Activated CD8-positive, alpha-beta memory T cell treated with anti-CD3 and anti-CD28 coated beads, Interleukin-2, amount 10 ng/mL, durations not matched to agents 7 days and 5 days (primary cell): Measurements from ENCODE around the gene KLF3. TPM values are rescaled to one million over a fixed set of nuclear protein-coding genes. Genes with fewer than 3 reads are reported as not detected.

ENCODE experiments used
- ATAC-seq: fragments of 150-1000 bp; cut with Tn5 transposase; one replicate; pipeline ENCODE4 v1.10.0; 2021; ENCODE audit warnings: moderate library complexity
- CTCF ChIA-PET: fragments of 350-600 bp; sonication (Branson Sonifier 250); formaldehyde crosslinking; loops from one replicate; lab custom pipeline; 2021; ENCODE audit warnings: antibody characterized with exemption; lab: Charles Lee
- DNase-seq: peaks from one replicate; pipeline ENCODE4 v3.0.0-alpha.2; 2020
- H3K27ac Mint-ChIP-seq: one replicate; pipeline ENCODE4 v1.8.0; 2021; ENCODE audit warnings: mild to moderate bottlenecking, mixed read lengths
- H3K27me3 Mint-ChIP-seq: one replicate; pipeline ENCODE4 v1.8.0; 2021; ENCODE audit warnings: mixed read lengths
- H3K36me3 Mint-ChIP-seq: one replicate; pipeline ENCODE4 v1.8.0; 2021; ENCODE audit warnings: mild to moderate bottlenecking, mixed read lengths
- H3K4me1 Mint-ChIP-seq: one replicate; pipeline ENCODE4 v1.8.0; 2021; ENCODE audit warnings: mixed read lengths
- H3K4me3 Mint-ChIP-seq: one replicate; pipeline ENCODE4 v1.8.0; 2021; ENCODE audit warnings: mild to moderate bottlenecking, moderate library complexity, mixed read lengths
- H3K9me3 Mint-ChIP-seq: one replicate; pipeline ENCODE4 v1.8.0; 2022; ENCODE audit warnings: low read depth, mixed read lengths
- total RNA-seq, 2 experiments: library from RNA; stranded (reverse); gene quantifications; one replicate each; pipeline ENCODE4 v1.2.3, GENCODE V29; 2021

Gene KLF3
- total RNA-seq, 2 experiments from 2014 or later: 2.6 to 3.5 TPM

DNA sequence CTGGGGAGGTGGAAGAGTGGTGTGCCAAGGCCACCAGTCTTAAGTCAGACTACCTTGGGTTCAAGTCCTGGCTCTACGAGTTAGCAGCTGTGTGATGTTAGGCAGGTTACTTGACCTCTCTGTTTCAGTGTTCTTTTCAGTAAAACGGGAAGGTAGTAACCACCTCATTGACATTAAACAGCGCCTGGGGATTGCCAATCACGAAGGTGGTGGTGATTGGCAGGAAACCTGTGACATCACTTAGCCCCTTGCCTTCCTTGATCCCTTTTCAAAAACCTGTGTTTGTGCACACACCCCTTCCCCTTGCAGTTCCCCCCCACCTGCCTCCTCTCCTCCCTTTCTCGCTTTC, 7.6 kb downstream of the KLF3 start:
- CTCF ChIA-PET: interaction anchor here (1.2 kb wide), 2 partner anchors 352 to 492 kb away, joined by 3 to 6 read pairs; no protein-coding TSS in a partner anchor
- Mint-ChIP-seq H3K27ac (no peak overlapping the region), H3K4me3 (no peak overlapping the region), H3K4me1 (peaks cover 39% of the 10 kb centered on the region), H3K36me3 (no peaks in the 10 kb centered on the region), H3K27me3 (peaks cover 19% of the 10 kb centered on the region), H3K9me3 (no peaks in the 10 kb centered on the region)
- DNase-seq: no peak
- no peak for ATAC-seq

DNA sequence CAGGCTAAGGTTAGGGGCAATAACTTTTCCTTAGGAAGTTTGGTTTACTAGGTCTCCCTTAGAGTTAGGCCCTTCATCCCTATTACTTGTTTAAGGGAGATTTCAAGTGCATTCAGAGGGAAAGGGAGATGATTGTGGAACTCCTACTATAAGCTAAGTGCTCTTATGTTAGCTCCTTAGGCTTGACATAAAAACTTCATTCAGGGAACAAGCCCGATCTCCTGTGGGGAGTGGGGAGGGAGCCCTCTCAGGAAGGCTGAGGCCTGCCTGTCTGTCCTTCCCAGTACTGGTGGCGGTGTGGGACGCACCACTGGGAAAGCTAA, 8.0 kb downstream of the KLF3 start:
- no peak overlapping the region for H3K27ac Mint-ChIP-seq
- H3K36me3 Mint-ChIP-seq: no peaks in the 10 kb centered on the region
- H3K27me3 Mint-ChIP-seq: peaks cover 14% of the 10 kb centered on the region
- no peak overlapping the region for H3K4me3 Mint-ChIP-seq
- CTCF ChIA-PET: interaction anchor here (0.6 to 1.2 kb wide), 3 partner anchors 353 to 1101 kb away, joined by 3 to 6 read pairs (median 3); no protein-coding TSS in a partner anchor
- DNase-seq (no peak), ATAC-seq (no peak)
- peaks cover 34% of the 10 kb centered on the region for H3K4me1 Mint-ChIP-seq
- no peaks in the 10 kb centered on the region for H3K9me3 Mint-ChIP-seq

DNA sequence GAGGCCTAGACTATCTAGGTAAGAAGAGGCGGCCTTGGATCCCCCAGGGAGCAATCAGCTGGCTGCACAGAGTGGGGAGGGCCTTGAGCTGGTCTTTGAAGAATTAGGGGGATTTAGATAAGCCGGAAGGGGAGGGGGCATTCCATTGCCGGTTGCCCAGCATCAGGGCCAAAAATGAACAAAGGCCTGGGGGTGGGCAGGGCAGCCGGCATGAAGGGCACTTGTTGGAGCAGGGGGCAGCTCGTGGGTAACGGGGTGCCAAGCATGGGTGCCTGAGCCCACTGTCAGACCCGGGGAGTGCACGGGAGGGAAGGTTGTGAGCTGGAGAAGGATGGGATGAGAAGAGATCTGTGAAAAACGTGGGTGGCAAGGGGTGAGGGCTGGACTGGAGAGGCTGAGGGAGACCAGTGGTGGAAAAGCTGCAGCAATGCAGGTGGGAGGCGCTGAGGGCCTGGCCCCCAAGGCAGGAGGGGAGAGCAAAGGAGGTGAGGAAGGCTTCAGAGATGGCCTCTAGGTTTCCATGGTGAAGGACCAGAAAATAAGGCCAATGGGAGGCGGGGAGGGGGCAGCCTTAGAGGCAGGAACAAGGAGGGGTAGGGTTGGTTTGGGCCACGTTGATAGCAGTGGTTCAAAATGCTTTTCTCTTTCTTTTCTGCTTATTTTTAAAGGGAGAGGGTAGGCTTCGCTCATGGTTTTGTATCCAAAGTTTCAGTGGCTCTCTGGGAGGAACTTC, 8.6 kb downstream of the KLF3 start:
- DNase-seq (no peak), ATAC-seq (no peak)
- peaks cover 9% of the 10 kb centered on the region for H3K27me3 Mint-ChIP-seq
- CTCF ChIA-PET: interaction anchor here (0.6 to 1.2 kb wide), 2 partner anchors 493 to 1101 kb away, joined by 3 to 6 read pairs; no protein-coding TSS in a partner anchor
- peaks cover 32% of the 10 kb centered on the region for H3K4me1 Mint-ChIP-seq
- no peak overlapping the region for H3K27ac Mint-ChIP-seq
- H3K9me3 Mint-ChIP-seq: no peaks in the 10 kb centered on the region
- no peak overlapping the region for H3K4me3 Mint-ChIP-seq
- no peaks in the 10 kb centered on the region for H3K36me3 Mint-ChIP-seq

DNA sequence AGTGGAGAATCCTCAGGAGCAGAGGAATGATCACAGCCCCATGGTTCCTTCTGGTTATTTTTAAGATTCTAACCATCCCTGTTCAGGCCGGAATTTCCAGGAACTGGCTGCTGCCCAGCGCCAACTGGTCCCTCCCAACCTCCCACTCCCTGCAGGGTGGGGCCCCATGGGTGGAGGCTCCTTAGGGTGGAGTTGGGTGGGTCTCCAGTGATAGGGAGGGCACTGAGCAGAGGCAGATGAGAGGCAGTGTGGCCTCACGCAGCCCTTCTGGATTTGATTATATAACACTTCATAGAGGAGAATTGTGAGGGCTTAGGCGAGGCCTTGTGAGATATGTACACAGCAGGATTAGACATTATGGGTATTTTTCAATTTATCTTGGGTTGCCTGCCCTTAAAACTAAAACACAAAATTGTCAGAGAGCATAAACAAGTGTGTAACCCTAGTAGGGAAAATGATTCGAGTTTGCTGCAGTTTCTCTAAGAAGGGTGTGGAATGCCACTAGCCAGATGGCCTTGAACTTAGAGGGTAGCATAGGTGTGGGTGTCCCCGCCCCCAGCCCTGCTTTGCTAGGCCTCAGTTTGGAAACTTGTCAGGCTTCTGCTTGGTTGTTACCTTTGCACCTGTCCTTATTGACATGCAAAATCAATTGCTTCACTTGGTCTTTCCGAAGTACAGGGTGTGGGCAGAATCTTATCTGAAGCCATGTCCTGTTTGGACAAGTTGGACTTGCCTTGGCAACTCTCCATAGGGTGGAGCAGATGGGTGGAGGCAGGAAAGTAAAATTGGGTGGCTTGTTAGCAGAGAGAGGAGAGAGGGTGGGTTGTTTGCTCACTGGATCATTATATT, 9.4 kb downstream of the KLF3 start:
- DNase-seq (no peak), ATAC-seq (no peak)
- Mint-ChIP-seq H3K4me1 (peaks cover 34% of the 10 kb centered on the region), H3K27ac (no peak overlapping the region), H3K36me3 (no peaks in the 10 kb centered on the region), H3K9me3 (no peaks in the 10 kb centered on the region), H3K27me3 (peaks cover 6% of the 10 kb centered on the region), H3K4me3 (no peak overlapping the region)
- CTCF ChIA-PET: interaction anchor here (0.6 to 5.9 kb wide), 6 partner anchors 12 to 493 kb away, joined by 3 to 83 read pairs (median 6); no protein-coding TSS in a partner anchor

DNA sequence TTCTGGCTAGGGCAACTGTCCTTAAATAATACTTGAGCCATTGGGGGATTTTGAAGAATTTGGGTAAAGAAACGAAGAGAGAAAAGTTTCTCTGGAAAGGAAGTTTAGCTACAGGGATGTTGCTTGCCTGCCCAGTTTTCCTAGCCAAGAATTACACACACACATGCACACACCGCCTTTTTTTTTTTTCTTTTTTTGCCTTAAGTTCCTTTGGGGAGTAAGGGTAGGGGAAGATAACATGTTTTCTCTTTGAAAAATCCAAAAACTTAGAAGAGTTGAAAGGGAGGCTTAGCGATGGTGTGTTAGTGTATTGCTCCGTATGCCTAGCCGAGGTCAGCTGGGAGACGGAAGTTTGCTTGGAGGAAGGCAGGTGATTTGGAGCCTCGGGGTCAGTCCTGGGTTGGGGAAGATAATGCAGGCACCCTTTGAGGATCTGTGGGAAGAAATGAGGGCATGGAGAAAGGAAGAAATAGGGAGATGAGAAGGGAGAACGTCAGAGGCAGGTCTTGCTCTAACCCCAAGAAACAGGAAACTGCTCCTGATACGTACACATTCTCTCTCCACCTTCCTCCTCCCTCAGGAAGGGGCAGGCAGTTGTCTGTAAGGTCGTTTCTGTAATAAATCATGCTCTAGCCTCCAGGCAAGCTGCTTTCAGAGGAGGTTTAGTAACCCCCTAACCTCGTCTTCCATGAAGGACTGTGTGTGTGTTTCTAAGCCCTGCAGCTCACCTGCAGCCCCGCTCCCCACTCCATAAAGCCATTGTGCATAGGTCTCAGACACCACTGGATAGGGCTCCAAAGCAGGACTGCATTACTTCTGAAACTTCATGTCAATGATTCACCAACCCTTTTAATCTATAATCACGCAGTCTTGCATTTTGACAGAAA, 10.5 kb downstream of the KLF3 start:
- Mint-ChIP-seq H3K27ac (no peak overlapping the region), H3K9me3 (no peaks in the 10 kb centered on the region), H3K4me3 (no peak overlapping the region), H3K4me1 (peaks cover 32% of the 10 kb centered on the region), H3K27me3 (no peaks in the 10 kb centered on the region), H3K36me3 (no peaks in the 10 kb centered on the region)
- ATAC-seq (no peak), DNase-seq (no peak)
- CTCF ChIA-PET: interaction anchor here (0.6 to 5.9 kb wide), 18 partner anchors 8 to 612 kb away, joined by 3 to 83 read pairs (median 4); no protein-coding TSS in a partner anchor

DNA sequence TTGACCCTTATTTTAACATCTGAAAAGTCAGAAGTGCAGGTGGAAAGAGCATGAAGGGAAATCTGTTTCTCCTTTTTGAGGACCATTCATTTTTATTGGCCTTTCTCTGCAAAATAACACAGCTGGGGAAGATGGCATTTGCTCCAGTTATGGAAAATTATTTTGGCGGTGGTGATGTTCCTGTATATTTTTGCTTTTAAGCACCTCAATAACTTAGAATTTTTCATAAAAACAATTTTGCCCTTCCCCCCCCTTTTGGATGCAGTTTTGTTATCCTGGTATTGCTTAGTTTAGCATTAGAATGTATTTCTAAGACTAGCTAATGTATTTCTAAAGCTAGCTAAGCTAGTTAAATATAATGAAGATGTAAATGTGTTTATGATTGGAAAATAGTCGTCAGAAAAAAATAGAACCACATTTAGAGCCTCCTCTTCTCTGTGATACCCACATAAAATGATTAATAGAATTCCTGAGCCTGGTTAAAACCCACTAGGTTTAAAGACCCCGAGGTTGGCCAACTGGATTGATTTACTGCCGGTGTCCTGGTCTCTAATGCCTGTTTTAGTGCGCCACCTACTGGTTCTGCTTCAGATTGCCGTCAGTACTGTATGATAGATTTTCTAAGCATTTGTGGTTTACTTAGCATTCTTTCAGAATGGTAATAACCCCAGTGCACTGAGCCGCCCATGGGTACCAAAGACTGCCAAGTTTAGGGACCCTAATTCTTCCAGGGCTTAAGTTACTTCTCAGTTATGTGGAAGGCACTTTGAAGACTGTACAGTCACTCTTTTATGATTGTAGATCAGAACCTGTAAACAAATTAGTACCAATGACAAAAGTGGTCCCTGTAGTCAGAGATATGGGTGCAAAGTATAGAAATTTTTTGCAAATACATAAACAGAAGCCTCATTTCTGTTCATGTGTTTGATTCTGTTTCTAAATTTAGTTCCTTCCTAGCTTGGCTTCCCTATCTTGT, 11.4 kb downstream of the KLF3 start:
- Mint-ChIP-seq H3K4me1 (peaks cover 31% of the 10 kb centered on the region), H3K27ac (no peak overlapping the region), H3K9me3 (no peaks in the 10 kb centered on the region), H3K36me3 (no peaks in the 10 kb centered on the region), H3K27me3 (no peaks in the 10 kb centered on the region), H3K4me3 (no peak overlapping the region)
- ATAC-seq (peak; percentile 81), DNase-seq (peak; percentile 86)
- CTCF ChIA-PET: interaction anchor here (0.7 to 5.9 kb wide), 15 partner anchors 9 to 613 kb away, joined by 3 to 83 read pairs (median 5); no protein-coding TSS in a partner anchor

DNA sequence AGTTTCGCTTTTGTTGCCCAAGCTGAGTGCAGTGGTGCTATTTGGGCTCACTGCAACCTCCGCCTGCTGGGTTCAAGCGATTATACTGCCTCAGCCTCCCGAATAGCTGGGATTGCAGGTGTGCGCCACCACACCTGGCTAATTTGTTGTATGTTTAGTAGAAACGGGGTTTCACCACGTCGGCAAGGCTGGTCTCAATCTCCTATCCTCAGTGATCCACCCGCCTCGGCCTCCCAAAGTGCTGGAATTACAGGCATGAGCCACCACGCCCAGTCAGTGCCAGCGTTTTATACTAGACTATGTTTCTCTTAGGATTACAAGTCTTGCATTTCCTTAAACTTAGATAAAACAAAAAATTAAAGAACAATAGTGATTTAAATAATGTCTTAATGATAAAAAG, 13.0 kb downstream of the KLF3 start:
- H3K27ac Mint-ChIP-seq: no peak overlapping the region
- peaks cover 20% of the 10 kb centered on the region for H3K4me1 Mint-ChIP-seq
- ATAC-seq (no peak), DNase-seq (no peak)
- CTCF ChIA-PET: interaction anchor here (0.8 to 5.9 kb wide), 7 partner anchors 16 to 544 kb away, joined by 4 to 83 read pairs (median 7); no protein-coding TSS in a partner anchor
- H3K27me3 Mint-ChIP-seq: no peaks in the 10 kb centered on the region
- H3K36me3 Mint-ChIP-seq: no peaks in the 10 kb centered on the region
- H3K9me3 Mint-ChIP-seq: no peaks in the 10 kb centered on the region
- H3K4me3 Mint-ChIP-seq: no peak overlapping the region

DNA sequence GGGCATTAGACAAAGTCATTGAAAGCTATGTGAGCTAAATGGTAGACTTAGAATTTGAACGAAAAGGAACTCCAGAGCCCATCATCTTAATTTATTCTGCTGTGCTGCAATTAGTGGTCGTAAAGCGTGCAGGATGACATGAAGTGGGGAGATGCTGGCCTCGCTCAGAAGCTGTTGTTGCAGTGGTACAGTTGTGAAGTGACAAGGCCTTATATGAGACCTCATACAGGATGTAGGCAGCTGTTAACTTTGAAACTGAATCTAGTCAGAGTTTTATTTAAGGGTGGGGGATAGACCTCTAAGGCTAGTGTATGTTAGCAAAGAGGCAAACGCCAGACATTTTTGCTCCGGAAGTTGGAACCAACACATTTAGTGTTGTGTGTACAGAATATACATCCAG, 13.4 kb downstream of the KLF3 start:
- Mint-ChIP-seq H3K27me3 (no peaks in the 10 kb centered on the region), H3K27ac (no peak overlapping the region), H3K4me1 (peaks cover 20% of the 10 kb centered on the region), H3K4me3 (no peak overlapping the region), H3K36me3 (no peaks in the 10 kb centered on the region), H3K9me3 (no peaks in the 10 kb centered on the region)
- CTCF ChIA-PET: interaction anchor here (1.3 to 5.9 kb wide), 5 partner anchors 16 to 545 kb away, joined by 4 to 83 read pairs (median 13); no protein-coding TSS in a partner anchor
- DNase-seq: no peak
- ATAC-seq: no peak

DNA sequence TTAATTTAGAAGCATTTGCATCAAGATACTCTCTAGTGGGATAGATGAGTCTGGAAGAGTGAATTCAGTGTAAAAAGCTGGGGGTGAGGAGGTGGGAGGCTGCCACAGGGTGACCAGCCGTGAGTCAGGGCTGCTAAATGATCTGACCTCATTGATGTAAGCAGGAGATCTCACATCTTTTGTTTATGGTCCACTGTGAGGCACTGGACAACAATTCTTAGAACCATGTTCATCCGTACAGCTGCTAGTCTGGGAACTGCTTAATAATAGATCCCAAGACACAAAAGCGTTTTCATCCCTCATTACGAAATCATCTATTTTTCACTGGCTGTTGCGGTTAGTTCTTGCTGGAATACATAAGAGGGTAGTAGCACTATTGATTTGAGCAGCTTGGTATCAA, 14.1 kb downstream of the KLF3 start:
- CTCF ChIA-PET: interaction anchor here (4.7 to 5.9 kb wide), 2 partner anchors 358 to 498 kb away, joined by 64 to 83 read pairs; no protein-coding TSS in a partner anchor
- ATAC-seq (no peak), DNase-seq (no peak)
- Mint-ChIP-seq H3K4me3 (no peak overlapping the region), H3K4me1 (peaks cover 18% of the 10 kb centered on the region), H3K27ac (no peak overlapping the region), H3K36me3 (no peaks in the 10 kb centered on the region), H3K9me3 (no peaks in the 10 kb centered on the region), H3K27me3 (no peaks in the 10 kb centered on the region)

DNA sequence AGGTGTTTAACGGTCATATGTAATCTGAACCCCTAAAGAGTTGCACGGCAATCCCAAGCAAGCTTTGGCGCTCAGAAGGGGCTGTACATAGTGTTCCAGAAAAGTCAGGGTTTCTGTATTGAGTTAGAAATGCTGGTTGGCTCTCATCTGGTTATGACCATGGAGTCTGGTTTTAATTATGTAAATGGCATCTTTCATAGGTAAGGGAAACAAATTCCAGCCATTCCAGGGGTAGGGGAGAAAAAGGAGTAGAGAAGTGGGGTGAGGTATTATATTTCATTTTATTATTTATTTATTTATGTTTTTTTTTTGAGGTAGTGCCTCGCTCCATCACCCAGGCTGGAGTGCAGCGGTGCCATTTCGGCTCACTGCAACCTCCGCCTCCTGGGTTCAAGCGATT, 15.9 kb downstream of the KLF3 start:
- Mint-ChIP-seq H3K4me3 (no peak overlapping the region), H3K4me1 (peaks cover 25% of the 10 kb centered on the region), H3K27me3 (peaks cover 2% of the 10 kb centered on the region), H3K9me3 (no peaks in the 10 kb centered on the region), H3K36me3 (no peaks in the 10 kb centered on the region), H3K27ac (no peak overlapping the region)
- ATAC-seq (no peak), DNase-seq (no peak)
- CTCF ChIA-PET: no interaction called here

DNA sequence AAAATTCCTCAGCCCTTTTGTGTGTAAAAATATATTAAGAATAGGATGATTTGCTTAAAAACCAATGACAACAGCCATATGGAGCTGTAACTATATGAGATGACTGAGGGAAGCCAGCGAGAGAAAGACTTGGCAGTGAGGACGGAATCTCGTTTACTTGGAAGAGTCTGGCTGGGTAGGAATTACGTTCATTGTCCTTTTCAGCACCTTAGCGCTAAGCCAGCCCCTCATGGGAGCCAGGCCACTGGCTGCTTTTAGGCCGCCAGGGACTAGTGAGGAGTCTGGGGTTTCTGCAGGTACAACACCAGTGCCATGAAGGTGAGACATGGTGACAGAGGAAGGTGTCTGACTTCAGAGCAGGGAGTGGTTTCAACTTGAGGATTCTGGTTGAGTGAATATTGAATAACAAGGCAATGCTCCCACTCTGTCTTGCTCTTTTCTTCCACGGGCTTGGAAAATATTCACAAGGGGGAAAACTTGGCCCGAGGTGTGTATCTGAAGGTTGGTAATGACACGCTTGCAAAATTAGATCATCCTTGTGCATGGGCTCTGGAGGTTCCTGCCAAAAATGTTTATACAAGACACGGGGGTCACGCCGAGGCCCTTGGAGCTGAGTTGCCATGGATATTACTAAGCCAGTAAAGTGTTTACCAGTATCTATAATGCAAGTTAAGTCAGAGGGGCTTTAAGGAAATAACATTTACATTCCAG, 17.4 kb downstream of the KLF3 start:
- Mint-ChIP-seq H3K36me3 (no peaks in the 10 kb centered on the region), H3K27ac (no peak overlapping the region), H3K4me3 (no peak overlapping the region), H3K27me3 (peaks cover 2% of the 10 kb centered on the region), H3K9me3 (no peaks in the 10 kb centered on the region), H3K4me1 (peaks cover 23% of the 10 kb centered on the region)
- ATAC-seq: no peak
- CTCF ChIA-PET: interaction anchor here (0.7 kb wide), 1 partner anchor 22 kb away, joined by 4 read pairs; no protein-coding TSS in a partner anchor
- no peak for DNase-seq
